GM12878 (cell line): Measurements from ENCODE around the gene RETREG2. TPM values are rescaled to one million over a fixed set of nuclear protein-coding genes. Genes with fewer than 3 reads are reported as not detected.

Experiments
- ATF7 ChIP-seq: fragments of 450-650 bp; IDR thresholded peaks from 2 replicates; pipeline ENCODE4 v1.6.1; 2016; ENCODE audit warnings: low read depth, mild to moderate bottlenecking
- CUX1 ChIP-seq: IDR thresholded peaks from 2 replicates; pipeline ENCODE4 v1.6.1; 2012; ENCODE audit warnings: improper control_type of control experiment, low read depth, low read length; ENCODE audit not compliant: insufficient replicate concordance
- MEF2A ChIP-seq: IDR thresholded peaks from 2 replicates; pipeline ENCODE4 v1.6.1; 2011; ENCODE audit warnings: low read depth, mild to moderate bottlenecking, low read length, moderate library complexity; ENCODE audit not compliant: insufficient read depth
- RAD21 ChIP-seq: IDR thresholded peaks from 2 replicates; pipeline ENCODE4 v1.6.1; 2011; ENCODE audit warnings: mild to moderate bottlenecking, low read depth, low read length, moderate library complexity; ENCODE audit not compliant: insufficient read depth
- TARDBP ChIP-seq: IDR thresholded peaks from 2 replicates; pipeline ENCODE4 v1.6.1; 2016; ENCODE audit warnings: borderline replicate concordance
- polyA plus RNA-seq, 11 experiments: library from polyadenylated mRNA; depleted of rRNA in 4 of 11; unstranded in 6 of 11; stranded (reverse) in 5 of 11; fragments of >200 nt; fragmentation: Nextera tagmentation in 4 of 11; fragmentation: Illumina TruSeq in 1 of 11; extraction: Ambion mirVana in 4 of 11; extraction: Trizol in 1 of 11; gene quantifications; 1 replicate in 1 of 11; 2 replicates in 10 of 11; pipeline versions ENCODE4 v1.2.1 to v1.2.3, GENCODE V29; 2011 to 2016; ENCODE audit warnings: inconsistent platforms in 2 of 11, missing spikeins in 2 of 11, low read depth in 1 of 11
- total RNA-seq, 4 experiments: library from RNA; depleted of rRNA in 3 of 4; stranded (reverse); fragments of >200 nt in 3 of 4; fragmentation: Illumina TruSeq in 1 of 4; extraction: Trizol in 1 of 4; gene quantifications; 2 replicates each; pipeline versions ENCODE4 v1.2.1 to v1.2.3, GENCODE V29; 2013 to 2021
- TF ChIP-seq, protein P1 (sequence below): fragments of 450-650 bp; IDR thresholded peaks from 2 replicates; pipeline ENCODE4 v1.6.1; 2016; ENCODE audit warnings: mild to moderate bottlenecking, moderate library complexity, borderline replicate concordance
- TF ChIP-seq, protein P2 (sequence below): fragments of 450-650 bp; formaldehyde crosslinking; IDR thresholded peaks from 2 replicates; pipeline ENCODE4 v1.4.0; 2020; ENCODE audit warnings: mild to moderate bottlenecking, moderate library complexity
- TF ChIP-seq, protein P3 (sequence below): IDR thresholded peaks from 2 replicates; pipeline ENCODE4 v1.6.1; 2011; ENCODE audit warnings: borderline replicate concordance, low read depth, mild to moderate bottlenecking, moderate library complexity, mixed read lengths, low read length; ENCODE audit not compliant: insufficient read depth; ENCODE audit errors: extremely low read length

Gene RETREG2
- total and polyA plus RNA-seq, 10 of the 15 experiments (the other 5 are each of a cell fraction or from before 2014, with no cell fraction given), result 10.1 to 72.0 (median 28.3) TPM

DNA sequence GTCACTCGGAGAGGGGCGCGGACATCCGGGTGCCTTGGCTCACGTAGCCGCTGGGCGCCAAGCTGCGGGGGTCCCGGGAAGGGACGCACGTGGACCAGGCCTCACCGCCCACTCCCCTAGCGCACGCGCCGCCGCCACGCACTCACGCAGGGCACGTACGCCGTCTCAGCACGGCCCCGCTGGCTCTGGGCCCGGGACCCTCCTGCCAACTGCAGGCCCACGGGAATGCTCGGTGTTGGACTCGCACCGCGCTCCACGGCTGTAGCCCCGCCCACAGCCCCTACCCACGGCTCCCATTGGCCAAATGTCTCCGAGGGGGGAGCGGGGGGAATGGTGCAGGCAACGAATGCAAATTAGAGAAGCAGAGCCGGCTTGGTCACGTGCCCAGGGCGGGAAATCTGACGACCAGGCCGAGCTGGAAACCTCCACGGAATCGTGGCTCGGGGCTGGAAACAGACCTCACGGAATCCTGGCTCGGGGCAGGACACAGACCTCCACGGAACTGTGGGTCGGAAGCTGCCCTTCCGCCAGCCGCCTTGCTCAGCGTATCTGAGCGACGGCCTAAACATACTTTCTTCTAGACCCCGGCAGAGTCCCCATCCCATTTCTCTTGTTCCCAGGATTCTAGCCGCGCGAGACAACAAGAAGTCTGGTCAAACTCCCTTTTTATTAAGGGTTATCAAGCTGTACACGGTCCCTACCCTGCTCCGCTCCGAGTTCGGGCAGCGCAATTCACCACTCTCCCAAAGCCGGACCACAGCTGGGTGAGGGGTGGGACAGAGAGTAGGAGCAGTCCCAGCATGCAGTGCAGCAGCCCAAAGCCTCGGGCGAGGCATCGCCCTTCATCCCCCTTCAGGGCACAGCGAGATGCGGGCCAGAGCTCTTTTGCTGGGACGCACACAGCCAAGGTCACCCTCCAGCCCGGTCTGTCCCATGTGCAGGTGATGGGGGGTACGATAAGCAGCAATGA lies 40.9 kb downstream of the RETREG2 start, which contains the start of gene ABCB6 (continued):
- TF ChIP-seq, protein P1, sequence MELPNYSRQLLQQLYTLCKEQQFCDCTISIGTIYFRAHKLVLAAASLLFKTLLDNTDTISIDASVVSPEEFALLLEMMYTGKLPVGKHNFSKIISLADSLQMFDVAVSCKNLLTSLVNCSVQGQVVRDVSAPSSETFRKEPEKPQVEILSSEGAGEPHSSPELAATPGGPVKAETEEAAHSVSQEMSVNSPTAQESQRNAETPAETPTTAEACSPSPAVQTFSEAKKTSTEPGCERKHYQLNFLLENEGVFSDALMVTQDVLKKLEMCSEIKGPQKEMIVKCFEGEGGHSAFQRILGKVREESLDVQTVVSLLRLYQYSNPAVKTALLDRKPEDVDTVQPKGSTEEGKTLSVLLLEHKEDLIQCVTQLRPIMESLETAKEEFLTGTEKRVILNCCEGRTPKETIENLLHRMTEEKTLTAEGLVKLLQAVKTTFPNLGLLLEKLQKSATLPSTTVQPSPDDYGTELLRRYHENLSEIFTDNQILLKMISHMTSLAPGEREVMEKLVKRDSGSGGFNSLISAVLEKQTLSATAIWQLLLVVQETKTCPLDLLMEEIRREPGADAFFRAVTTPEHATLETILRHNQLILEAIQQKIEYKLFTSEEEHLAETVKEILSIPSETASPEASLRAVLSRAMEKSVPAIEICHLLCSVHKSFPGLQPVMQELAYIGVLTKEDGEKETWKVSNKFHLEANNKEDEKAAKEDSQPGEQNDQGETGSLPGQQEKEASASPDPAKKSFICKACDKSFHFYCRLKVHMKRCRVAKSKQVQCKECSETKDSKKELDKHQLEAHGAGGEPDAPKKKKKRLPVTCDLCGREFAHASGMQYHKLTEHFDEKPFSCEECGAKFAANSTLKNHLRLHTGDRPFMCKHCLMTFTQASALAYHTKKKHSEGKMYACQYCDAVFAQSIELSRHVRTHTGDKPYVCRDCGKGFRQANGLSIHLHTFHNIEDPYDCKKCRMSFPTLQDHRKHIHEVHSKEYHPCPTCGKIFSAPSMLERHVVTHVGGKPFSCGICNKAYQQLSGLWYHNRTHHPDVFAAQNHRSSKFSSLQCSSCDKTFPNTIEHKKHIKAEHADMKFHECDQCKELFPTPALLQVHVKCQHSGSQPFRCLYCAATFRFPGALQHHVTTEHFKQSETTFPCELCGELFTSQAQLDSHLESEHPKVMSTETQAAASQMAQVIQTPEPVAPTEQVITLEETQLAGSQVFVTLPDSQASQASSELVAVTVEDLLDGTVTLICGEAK, result no peak
- TF ChIP-seq TARDBP, result no peak
- no peak for TF ChIP-seq ATF7
- TF ChIP-seq, protein P2, sequence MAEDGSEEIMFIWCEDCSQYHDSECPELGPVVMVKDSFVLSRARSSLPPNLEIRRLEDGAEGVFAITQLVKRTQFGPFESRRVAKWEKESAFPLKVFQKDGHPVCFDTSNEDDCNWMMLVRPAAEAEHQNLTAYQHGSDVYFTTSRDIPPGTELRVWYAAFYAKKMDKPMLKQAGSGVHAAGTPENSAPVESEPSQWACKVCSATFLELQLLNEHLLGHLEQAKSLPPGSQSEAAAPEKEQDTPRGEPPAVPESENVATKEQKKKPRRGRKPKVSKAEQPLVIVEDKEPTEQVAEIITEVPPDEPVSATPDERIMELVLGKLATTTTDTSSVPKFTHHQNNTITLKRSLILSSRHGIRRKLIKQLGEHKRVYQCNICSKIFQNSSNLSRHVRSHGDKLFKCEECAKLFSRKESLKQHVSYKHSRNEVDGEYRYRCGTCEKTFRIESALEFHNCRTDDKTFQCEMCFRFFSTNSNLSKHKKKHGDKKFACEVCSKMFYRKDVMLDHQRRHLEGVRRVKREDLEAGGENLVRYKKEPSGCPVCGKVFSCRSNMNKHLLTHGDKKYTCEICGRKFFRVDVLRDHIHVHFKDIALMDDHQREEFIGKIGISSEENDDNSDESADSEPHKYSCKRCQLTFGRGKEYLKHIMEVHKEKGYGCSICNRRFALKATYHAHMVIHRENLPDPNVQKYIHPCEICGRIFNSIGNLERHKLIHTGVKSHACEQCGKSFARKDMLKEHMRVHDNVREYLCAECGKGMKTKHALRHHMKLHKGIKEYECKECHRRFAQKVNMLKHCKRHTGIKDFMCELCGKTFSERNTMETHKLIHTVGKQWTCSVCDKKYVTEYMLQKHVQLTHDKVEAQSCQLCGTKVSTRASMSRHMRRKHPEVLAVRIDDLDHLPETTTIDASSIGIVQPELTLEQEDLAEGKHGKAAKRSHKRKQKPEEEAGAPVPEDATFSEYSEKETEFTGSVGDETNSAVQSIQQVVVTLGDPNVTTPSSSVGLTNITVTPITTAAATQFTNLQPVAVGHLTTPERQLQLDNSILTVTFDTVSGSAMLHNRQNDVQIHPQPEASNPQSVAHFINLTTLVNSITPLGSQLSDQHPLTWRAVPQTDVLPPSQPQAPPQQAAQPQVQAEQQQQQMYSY (CRISPR knock-in tag), result 0 out of 2 replicates have a peak, but pooled peaks have one; percentile 2
- no peak for TF ChIP-seq RAD21
- TF ChIP-seq, protein P3, sequence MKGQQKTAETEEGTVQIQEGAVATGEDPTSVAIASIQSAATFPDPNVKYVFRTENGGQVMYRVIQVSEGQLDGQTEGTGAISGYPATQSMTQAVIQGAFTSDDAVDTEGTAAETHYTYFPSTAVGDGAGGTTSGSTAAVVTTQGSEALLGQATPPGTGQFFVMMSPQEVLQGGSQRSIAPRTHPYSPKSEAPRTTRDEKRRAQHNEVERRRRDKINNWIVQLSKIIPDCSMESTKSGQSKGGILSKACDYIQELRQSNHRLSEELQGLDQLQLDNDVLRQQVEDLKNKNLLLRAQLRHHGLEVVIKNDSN, result peak; percentile 95
- no peak for TF ChIP-seq CUX1
- TF ChIP-seq MEF2A, result no peak
